ENCODE data around the gene ARMC9.

ARMC9 gene

DNA sequence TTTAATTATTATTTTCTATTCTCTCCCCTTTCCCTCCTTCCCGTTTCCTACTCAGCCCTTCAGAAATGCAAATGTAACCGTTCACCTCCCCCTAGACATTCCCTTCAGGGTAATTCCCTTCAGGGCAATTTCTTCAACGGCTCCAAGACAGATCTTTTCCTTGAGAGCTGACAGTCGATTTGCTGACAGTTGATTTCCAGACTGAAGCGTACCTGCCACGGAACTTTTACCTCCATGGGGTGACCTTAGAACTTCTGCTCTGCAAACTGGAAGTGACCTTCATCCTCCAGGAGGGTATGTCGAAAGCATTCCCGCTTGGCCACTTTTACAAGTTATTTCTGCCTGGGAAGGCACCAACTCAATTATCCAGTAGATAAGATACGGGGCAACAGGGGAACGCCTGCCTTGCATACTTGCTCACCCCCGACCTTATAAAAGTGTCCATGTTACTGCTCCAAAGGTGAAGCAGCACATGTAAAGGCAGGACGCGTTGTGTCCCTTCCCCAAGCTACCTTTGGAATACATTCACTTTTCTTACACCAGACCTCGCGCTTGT lies 215.6 kb downstream of the ARMC9 start:
- H3K27ac ChIP-seq = no peak overlapping the region
- no peak for DNase-seq (ENCODE audit: low spot score)
- no peak for TF ChIP-seq CTCF (conservative IDR thresholded peaks at IDR 0.05; ENCODE audit: low read depth)
- CTCF ChIA-PET = interaction anchor here (0.5 to 1.5 kb wide), 3 partner anchors 187 to 196 kb away, joined by 3 to 7 read pairs (median 5); no protein-coding TSS in a partner anchor
- POLR2A ChIA-PET (ENCODE audit: low non-redundant PET) = no interaction called here

- CTCF ChIA-PET = interaction anchor here (0.5 to 1.4 kb wide), 3 partner anchors 37 to 428 kb away, joined by 3 to 7 read pairs (median 4); no protein-coding TSS in a partner anchor
- H3K27ac ChIP-seq = no peak overlapping the region
- no peak for DNase-seq (ENCODE audit: low spot score)
- no peak for TF ChIP-seq CTCF (conservative IDR thresholded peaks at IDR 0.05; ENCODE audit: low read depth)
- POLR2A ChIA-PET (ENCODE audit: low non-redundant PET) = no interaction called here
Measured at GRCh38 chr2:231415029-231415428, 216.6 kb downstream of the ARMC9 start.

DNA sequence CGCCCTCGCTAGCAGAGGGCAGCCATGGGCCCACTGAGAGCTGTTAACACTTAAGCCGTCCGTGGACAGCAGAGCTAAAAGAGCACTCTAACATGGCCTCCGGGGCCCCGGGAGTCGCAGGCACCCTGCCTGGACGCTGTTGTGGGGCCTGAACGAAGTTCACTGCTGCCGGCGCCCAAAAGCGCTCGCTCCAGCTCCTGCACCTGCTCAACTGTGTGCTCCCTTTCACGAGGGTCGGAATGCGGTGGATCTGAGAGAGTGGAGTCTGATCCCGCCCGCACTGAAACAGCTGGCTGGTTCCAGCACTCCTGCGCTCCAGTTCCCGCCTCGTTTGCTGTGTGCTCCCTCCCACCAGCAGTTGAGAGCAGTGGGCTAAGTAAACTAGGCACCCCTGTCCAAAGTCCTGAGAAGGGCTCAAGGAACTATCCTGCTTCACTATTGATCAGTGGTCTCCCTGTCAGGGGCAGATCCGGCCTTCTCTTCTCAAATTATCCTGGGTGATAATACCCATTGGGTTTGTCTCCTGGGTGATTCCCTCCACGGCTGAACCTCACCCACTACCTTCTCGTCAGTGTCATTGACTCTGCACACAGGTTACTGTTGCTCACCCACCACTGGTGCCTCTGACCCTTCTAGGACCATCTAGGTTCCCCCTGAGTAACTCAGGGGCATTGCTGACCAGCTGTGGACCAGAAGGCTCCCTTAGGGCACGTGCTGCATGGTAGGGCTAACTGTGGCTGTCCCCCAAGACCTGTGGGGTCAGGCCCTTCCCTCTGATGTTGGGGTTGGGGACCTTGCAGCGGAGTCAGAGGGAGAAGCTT lies 220.6 kb downstream of the ARMC9 start:
- no peak for DNase-seq (ENCODE audit: low spot score)
- ChIA-PET CTCF (interaction anchor here (0.8 to 1.1 kb wide), 2 partner anchors 9 to 192 kb away, joined by 5 read pairs; no protein-coding TSS in a partner anchor), POLR2A (ENCODE audit: low non-redundant PET) (no interaction called here)
- no peak for TF ChIP-seq CTCF (conservative IDR thresholded peaks at IDR 0.05; ENCODE audit: low read depth)
- H3K27ac ChIP-seq = no peak overlapping the region

DNA sequence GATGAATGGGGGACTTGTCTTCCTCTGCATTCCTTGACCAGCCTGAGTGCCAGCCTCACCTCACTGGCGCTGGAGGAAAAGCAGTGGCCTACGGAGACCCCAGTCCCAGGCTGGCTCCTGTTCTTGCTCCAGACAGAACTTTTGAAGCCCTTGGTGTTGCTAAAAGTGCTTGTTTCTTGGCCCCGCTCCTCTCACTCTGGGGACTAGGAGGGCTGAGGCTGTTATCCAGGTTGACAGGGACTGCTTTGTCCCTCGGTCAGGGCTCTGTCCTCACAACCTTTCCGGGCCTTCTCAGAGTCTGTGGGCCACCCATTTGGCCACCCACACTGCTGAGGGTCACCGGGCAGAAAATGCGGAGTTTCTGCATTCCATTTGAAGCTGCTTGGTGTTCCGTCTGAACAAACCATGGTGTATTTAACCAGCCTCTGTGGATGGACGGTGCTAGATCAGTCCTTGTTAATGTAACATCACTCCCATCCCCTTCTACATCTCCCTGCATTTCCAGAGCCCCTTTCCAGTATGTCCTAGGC lies 222.7 kb downstream of the ARMC9 start:
- ChIA-PET POLR2A (ENCODE audit: low non-redundant PET) (no interaction called here), CTCF (no interaction called here)
- DNase-seq (ENCODE audit: low spot score) = no peak
- TF ChIP-seq CTCF (conservative IDR thresholded peaks at IDR 0.05; ENCODE audit: low read depth) = no peak
- H3K27ac ChIP-seq = no peak overlapping the region

GRCh38 chr2:231422056-231422455 lies 223.6 kb downstream of the ARMC9 start:
- ChIA-PET POLR2A (ENCODE audit: low non-redundant PET) (no interaction called here), CTCF (no interaction called here)
- H3K27ac ChIP-seq = no peak overlapping the region
- TF ChIP-seq CTCF (conservative IDR thresholded peaks at IDR 0.05; ENCODE audit: low read depth) = no peak
- no peak for DNase-seq (ENCODE audit: low spot score)

- no peak overlapping the region for H3K27ac ChIP-seq
- no peak for TF ChIP-seq CTCF (conservative IDR thresholded peaks at IDR 0.05; ENCODE audit: low read depth)
- POLR2A ChIA-PET (ENCODE audit: low non-redundant PET) = no interaction called here
- DNase-seq (ENCODE audit: low spot score) = no peak
- CTCF ChIA-PET = no interaction called here
Measured at GRCh38 chr2:231423176-231423575, 224.7 kb downstream of the ARMC9 start.

Data from RWPE1 (cell line).